AG09309 (cell line): ENCODE measurements around the gene CNGB1.

Experiments used
- DNase-seq: peaks from one replicate; pipeline ENCODE4 v3.0.0-alpha.2; 2010; ENCODE audit warnings: low read depth
- H3K4me3 ChIP-seq: 2 replicates; pipeline ENCODE4 v1.5.1; 2011; ENCODE audit warnings: mild to moderate bottlenecking, low read depth, low read length, moderate library complexity; ENCODE audit not compliant: control insufficient read depth
- TF ChIP-seq, protein P1 (sequence below): IDR thresholded peaks from 2 replicates; pipeline ENCODE4 v1.5.1; 2011; ENCODE audit warnings: mild to moderate bottlenecking, low read depth, low read length, inconsistent platforms; ENCODE audit not compliant: insufficient read depth, control insufficient read depth; ENCODE audit errors: missing control alignments

Gene CNGB1

DNA sequence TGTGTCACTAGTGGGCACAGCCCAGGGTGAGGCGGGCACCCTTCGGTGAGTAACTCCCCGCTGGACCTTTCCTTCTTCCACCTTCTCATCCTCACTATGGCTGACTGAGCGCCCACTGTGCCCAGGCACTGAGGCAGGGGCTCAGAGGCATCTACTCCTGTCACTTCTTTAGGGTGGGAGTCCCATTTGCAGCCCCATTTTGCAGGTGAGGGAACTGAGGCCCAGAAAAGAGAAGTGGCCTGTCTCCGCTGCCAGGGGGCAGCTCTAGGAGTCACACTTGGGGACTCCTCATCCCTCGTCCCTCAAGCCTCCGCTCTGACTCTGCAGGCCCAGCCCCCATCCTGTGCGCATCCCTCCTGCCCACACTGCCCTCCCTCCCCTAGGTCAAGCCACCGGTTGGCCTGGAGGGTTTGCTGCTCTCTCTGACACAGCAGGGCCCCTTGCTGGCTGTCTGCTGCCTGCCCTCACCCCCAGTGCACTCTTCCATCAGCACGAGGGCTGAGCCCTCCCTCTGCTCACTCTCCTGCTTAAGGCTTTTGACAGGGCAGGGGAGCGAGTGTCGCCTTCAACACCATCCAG lies 62.4 kb downstream of the CNGB1 start:
- TF ChIP-seq, protein P1, sequence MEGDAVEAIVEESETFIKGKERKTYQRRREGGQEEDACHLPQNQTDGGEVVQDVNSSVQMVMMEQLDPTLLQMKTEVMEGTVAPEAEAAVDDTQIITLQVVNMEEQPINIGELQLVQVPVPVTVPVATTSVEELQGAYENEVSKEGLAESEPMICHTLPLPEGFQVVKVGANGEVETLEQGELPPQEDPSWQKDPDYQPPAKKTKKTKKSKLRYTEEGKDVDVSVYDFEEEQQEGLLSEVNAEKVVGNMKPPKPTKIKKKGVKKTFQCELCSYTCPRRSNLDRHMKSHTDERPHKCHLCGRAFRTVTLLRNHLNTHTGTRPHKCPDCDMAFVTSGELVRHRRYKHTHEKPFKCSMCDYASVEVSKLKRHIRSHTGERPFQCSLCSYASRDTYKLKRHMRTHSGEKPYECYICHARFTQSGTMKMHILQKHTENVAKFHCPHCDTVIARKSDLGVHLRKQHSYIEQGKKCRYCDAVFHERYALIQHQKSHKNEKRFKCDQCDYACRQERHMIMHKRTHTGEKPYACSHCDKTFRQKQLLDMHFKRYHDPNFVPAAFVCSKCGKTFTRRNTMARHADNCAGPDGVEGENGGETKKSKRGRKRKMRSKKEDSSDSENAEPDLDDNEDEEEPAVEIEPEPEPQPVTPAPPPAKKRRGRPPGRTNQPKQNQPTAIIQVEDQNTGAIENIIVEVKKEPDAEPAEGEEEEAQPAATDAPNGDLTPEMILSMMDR = no peak
- no peak for DNase-seq
- no peak overlapping the region for H3K4me3 ChIP-seq

DNA sequence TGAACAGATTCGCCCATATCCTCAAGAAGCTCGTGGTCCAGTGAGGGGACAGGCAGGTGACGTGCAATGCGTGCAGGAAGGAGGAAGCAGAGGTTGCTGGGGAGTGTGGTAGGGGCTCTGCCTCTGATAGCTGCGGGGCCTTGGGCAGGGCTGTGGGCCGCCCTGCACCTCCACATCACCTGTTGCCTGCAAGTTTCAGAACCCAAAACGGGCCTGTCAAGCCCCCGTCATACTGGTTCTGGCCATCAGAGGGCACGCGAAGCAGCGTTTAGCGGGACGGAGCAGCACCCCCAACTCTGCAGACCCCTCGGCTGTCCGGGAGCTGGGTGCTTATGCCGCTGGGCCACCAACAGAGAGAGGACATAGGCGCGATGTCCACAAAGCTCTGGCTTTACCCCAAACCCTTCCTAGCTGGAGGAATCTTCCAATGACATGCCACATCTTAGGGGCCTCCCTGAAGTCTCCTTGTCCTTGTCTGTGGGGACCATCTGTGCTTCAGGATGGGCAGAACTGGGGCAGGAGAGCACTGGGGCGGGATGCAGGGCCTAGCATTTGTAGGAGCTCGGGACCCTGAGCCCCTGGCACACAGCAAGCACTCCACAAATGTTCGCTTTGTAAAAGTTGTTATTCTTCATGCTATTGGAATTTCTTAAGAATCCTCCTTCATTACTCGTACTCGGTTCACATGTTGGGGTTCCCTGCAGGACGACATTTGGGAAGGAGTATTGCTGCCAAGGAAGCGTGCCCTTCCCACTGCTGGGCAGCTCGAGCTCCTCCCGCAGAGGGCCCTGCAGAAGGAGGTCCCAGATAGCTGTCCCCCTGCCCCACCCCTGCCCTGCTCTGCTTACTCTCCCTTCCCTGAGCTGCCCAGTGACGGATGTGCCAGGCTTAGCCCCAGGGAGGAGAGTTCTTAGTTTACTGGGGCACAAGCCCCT lies 64.3 kb downstream of the CNGB1 start:
- no peak for DNase-seq
- H3K4me3 ChIP-seq = no peak overlapping the region
- TF ChIP-seq, protein P1 = peak; percentile 67

DNA sequence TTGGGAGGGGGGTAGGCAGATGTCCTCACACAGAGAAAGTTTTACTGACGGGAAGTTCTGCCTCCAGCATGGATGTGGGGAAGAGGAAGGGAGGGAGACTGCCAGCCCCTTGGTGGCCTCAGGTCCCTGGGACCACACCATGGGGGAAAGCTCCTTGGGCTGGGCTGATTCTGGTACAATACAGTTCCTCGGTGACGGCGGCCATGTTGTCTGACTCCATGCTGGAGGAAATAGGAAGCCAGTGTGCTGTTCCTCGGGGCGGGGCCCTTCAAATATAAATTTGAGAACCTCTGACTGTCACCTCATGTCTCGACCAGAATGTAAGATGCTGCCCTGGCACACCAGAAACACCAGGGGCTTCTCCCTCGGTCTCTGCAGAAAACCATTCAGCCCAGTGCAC lies 66.8 kb downstream of the CNGB1 start:
- TF ChIP-seq, protein P1 = no peak
- no peak for DNase-seq

DNA sequence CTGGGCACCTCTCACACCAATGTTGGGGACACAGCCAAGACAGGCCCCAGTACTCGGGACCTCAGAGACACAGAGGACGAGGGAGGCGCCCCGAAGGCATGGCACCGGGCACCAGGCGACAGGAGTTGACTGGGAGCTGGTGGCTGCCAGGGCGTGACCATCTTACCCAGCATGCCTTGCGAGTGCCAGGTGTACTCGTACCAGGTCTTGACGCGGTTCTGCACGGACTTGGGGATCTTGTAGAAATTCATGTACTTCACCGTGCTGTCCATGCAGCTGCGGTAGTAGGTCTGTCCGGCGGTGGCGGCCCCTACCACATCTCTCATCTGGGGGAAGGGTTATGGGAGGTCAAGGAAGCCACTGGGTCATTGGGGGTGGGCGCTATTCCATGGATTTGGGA lies 67.3 kb downstream of the CNGB1 start:
- no peak for DNase-seq
- TF ChIP-seq, protein P1 = no peak
- no peak overlapping the region for H3K4me3 ChIP-seq

More for the DNA sequence above, 66.8 kb downstream of the CNGB1 start:
- H3K4me3 ChIP-seq = no peak overlapping the region

DNA sequence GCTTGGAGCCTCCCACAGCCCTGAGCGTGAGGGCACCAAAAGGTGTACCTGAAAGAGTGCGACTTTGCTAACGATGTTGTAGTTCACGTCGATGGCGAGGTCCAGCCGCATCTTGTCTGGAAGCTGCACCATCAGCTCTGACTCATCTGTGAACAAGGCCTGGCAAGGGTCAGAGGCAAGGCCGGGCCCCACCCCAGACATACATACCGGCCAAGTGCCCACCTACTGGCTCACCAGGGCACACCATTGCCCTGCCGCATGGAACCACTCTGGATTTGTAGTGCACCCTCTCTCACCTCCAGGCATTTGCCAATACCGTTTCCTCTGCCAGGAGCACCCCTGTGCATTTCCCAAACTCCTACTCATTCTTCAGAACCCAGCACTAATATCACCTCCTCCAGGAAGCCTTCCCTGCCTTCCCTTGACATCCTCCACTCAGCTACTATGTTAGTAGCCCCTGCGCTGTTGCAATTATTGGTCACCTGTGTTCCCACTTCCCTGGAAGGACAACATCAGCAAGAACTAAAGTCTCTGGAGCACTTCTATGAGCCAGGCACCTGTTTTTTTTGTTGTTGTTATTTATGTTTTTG lies 69.4 kb downstream of the CNGB1 start:
- TF ChIP-seq, protein P1 = no peak
- no peak for DNase-seq
- H3K4me3 ChIP-seq = no peak overlapping the region

DNA sequence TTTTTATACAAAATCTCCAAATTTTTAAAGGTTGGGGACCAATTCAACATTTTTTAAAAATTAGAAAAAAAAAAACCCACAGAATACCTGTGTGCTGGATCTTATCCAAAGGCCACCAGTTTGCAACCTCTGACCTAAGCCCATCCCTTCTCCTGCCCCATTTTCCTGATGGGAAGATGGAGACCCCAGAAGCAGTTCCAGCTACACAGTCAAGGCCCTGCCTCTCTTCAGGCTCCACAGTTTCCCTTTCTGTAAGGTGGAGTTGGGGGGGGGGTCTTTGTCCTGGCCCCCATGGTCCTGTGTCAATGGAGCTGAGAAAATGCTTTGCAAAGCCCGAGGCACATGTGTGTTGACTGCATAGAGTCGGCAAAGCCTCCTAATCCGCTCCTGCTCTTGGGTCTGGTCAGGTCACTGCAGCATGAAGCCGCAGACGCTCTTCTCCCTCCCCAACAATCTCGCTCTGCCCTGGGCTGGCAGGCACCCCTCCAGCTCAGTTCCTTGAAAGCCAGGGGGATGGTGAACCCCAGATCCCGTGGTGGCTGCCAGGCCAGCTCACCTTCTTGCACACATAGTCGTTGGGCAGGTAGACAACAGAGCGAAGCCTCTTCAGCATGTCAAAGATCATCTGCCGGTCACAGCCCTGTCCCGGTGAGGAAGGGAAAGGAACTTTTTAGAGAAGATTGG lies 70.0 kb downstream of the CNGB1 start:
- TF ChIP-seq, protein P1 = no peak
- no peak overlapping the region for H3K4me3 ChIP-seq
- DNase-seq = no peak
